ENCODE results near the gene HES4. TPM values are rescaled to one million over a fixed set of nuclear protein-coding genes. Genes with fewer than 3 reads are reported as not detected.
A peak's percentile ranks its signal among the peaks of the same experiment; 100 is the strongest.

Gene HES4
- total and polyA plus RNA-seq, 10 of the 15 experiments (the other 5 are each of a cell fraction or from before 2014, with no cell fraction given), result 0.44 to 1.7 (median 0.85) TPM; not detected in 5

DNA sequence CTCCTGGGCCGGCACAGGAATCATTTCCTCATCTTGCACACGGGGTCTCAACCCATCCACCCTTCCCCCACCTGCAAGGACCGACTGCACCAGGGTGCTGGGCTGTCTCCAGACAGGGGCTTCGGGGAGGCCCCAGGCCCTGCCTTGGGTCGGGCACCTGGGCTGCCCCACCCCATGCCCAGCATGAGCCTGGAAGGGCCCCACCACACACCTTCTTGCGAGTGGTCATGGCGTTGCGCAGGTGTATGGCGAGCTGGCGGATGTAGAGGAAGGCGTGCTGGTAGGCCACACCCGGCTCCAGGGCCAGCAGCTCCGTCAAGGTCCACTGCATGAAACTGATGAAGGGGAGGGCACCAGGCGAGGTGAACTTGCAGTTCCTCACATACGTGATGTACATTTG lies 47.7 kb downstream of the HES4 start (continued):
- TF ChIP-seq, protein P1, sequence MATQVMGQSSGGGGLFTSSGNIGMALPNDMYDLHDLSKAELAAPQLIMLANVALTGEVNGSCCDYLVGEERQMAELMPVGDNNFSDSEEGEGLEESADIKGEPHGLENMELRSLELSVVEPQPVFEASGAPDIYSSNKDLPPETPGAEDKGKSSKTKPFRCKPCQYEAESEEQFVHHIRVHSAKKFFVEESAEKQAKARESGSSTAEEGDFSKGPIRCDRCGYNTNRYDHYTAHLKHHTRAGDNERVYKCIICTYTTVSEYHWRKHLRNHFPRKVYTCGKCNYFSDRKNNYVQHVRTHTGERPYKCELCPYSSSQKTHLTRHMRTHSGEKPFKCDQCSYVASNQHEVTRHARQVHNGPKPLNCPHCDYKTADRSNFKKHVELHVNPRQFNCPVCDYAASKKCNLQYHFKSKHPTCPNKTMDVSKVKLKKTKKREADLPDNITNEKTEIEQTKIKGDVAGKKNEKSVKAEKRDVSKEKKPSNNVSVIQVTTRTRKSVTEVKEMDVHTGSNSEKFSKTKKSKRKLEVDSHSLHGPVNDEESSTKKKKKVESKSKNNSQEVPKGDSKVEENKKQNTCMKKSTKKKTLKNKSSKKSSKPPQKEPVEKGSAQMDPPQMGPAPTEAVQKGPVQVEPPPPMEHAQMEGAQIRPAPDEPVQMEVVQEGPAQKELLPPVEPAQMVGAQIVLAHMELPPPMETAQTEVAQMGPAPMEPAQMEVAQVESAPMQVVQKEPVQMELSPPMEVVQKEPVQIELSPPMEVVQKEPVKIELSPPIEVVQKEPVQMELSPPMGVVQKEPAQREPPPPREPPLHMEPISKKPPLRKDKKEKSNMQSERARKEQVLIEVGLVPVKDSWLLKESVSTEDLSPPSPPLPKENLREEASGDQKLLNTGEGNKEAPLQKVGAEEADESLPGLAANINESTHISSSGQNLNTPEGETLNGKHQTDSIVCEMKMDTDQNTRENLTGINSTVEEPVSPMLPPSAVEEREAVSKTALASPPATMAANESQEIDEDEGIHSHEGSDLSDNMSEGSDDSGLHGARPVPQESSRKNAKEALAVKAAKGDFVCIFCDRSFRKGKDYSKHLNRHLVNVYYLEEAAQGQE (IDR thresholded peaks at IDR 0.05; ENCODE audit: low read depth, low read length), result no peak
- no peak for TF ChIP-seq CEBPB (IDR thresholded peaks at IDR 0.05; ENCODE audit: borderline replicate concordance in 1 of 2, low read depth in 2 of 2, low read length in 2 of 2)

DNA sequence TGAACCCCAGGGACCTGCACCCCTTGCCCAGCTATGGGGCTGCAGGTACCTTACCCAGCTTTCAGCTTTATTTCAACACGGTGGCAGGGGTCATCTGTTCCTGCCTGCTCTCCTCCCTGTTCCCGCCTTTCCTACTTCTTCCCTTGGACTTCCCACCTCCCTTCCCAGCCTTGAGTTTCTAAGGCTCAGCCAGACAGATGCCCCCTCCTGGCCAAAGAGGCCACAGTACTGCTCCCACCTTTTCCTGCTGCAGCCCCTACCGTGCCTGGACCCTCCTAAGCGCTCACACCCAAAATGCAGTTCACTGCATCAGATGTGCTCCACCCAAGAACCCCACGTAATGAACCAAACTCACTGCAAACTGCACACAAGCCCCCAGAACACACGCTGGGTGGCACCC lies 48.5 kb downstream of the HES4 start:
- Histone ChIP-seq H3K27me3 (replicated peaks in 1 of 2; ENCODE audit: control insufficient read depth in 2 of 2, insufficient read depth in 2 of 2, low read length in 1 of 2) (no peaks in the 10 kb centered on the region), H3K27ac (ENCODE audit: control insufficient read depth, insufficient read depth) (no peak overlapping the region), H3K79me2 (ENCODE audit: control insufficient read depth, insufficient read depth, low read length) (no peaks in the 10 kb centered on the region), H3K36me3 (ENCODE audit: control insufficient read depth in 2 of 2, insufficient read depth in 2 of 2, low read length in 1 of 2) (peaks cover 27 to 62% of the 10 kb centered on the region in 2 experiments), H3K4me3 (no peak overlapping the region), H3K9ac (ENCODE audit: control insufficient read depth, insufficient read depth, low read length) (no peak overlapping the region), H3K4me2 (ENCODE audit: control insufficient read depth, insufficient read depth) (no peak overlapping the region), H4K20me1 (ENCODE audit: control insufficient read depth, insufficient read depth) (peaks cover 5% of the 10 kb centered on the region), H3K4me1 (ENCODE audit: control insufficient read depth, insufficient read depth, low read length) (no peaks in the 10 kb centered on the region), H3K9me3 (replicated peaks; ENCODE audit: control insufficient read depth, insufficient read depth, low read length) (no peaks in the 10 kb centered on the region), H2AFZ (ENCODE audit: control insufficient read depth, low read depth, low read length) (no peak overlapping the region)
- ChIA-PET CTCF (interaction anchor here (0.6 kb wide), 1 partner anchor 47 kb away, joined by 3 read pairs; no protein-coding TSS in a partner anchor), RAD21 (ENCODE audit: unreplicated experiment) (no interaction called here), POLR2A (no interaction called here), SMC1A (ENCODE audit: uncharacterized antibody, unreplicated experiment) (no interaction called here)
- no peak for ATAC-seq
- 82% methylated on average over 6 of the region's 6 CpGs for WGBS (ENCODE audit: insufficient coverage, insufficient replicate concordance, low lambda C conversion rate, missing lambda C conversion rate)
- no peak for DNase-seq (ENCODE audit: low read depth, low spot score)
- no peak for FAIRE-seq
- TF ChIP-seq, protein P2, sequence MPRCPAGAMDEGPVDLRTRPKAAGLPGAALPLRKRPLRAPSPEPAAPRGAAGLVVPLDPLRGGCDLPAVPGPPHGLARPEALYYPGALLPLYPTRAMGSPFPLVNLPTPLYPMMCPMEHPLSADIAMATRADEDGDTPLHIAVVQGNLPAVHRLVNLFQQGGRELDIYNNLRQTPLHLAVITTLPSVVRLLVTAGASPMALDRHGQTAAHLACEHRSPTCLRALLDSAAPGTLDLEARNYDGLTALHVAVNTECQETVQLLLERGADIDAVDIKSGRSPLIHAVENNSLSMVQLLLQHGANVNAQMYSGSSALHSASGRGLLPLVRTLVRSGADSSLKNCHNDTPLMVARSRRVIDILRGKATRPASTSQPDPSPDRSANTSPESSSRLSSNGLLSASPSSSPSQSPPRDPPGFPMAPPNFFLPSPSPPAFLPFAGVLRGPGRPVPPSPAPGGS (IDR thresholded peaks at IDR 0.05; ENCODE audit: borderline replicate concordance, insufficient read depth, low read depth, low read length, poor library complexity, severe bottlenecking), result no peak
- TF ChIP-seq, protein P3, sequence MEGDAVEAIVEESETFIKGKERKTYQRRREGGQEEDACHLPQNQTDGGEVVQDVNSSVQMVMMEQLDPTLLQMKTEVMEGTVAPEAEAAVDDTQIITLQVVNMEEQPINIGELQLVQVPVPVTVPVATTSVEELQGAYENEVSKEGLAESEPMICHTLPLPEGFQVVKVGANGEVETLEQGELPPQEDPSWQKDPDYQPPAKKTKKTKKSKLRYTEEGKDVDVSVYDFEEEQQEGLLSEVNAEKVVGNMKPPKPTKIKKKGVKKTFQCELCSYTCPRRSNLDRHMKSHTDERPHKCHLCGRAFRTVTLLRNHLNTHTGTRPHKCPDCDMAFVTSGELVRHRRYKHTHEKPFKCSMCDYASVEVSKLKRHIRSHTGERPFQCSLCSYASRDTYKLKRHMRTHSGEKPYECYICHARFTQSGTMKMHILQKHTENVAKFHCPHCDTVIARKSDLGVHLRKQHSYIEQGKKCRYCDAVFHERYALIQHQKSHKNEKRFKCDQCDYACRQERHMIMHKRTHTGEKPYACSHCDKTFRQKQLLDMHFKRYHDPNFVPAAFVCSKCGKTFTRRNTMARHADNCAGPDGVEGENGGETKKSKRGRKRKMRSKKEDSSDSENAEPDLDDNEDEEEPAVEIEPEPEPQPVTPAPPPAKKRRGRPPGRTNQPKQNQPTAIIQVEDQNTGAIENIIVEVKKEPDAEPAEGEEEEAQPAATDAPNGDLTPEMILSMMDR (IDR thresholded peaks at IDR 0.05 in 2 of 3, conservative IDR thresholded peaks at IDR 0.05 in 1 of 3; ENCODE audit: control insufficient read depth in 2 of 3, extremely low read depth in 1 of 3, insufficient read depth in 1 of 3, low read depth in 3 of 3, low read length in 3 of 3), result 0 out of 6 replicates have a peak, but pooled peaks of 1 of the 3 experiments have one; percentile 14
- TF ChIP-seq MXI1 (IDR thresholded peaks at IDR 0.05; ENCODE audit: low read depth, low read length) (no peak), ZNF217 (IDR thresholded peaks at IDR 0.05) (no peak), JUND (IDR thresholded peaks at IDR 0.05; ENCODE audit: low read depth, low read length) (no peak)
- intact Hi-C loops (cut with micrococcal nuclease; ENCODE audit: unreplicated experiment), result no loop called here
- no TSS peak for BruUV-seq (replicated peaks)
- in situ Hi-C loops (cut with MboI), result no loop called here

Data from GM12878 (cell line).